ENCODE data around the gene TRNT1.

Gene TRNT1

GRCh38 chr3:3179407-3180094 lies 52.8 kb downstream of the TRNT1 start, which contains the start of gene CRBN:
Gene CRBN (minus strand): TSS chr3:3179691. CDS start chr3:3179687, 4 bp downstream.
- FAIRE-seq: no peak

GRCh38 chr3:3180456-3180855 lies 53.7 kb downstream of the TRNT1 start:
- no peak for FAIRE-seq

- FAIRE-seq: no peak
These were observed 58.1 kb downstream of the TRNT1 start for GRCh38 chr3:3184876-3185275.

GRCh38 chr3:3189102-3189727 lies 62.5 kb downstream of the TRNT1 start:
- FAIRE-seq: no peak

GRCh38 chr3:3189961-3190360 lies 63.2 kb downstream of the TRNT1 start:
- FAIRE-seq: no peak

- no peak for FAIRE-seq
These were observed 65.0 kb downstream of the TRNT1 start for GRCh38 chr3:3191675-3192285.

GRCh38 chr3:3192286-3192675 lies 65.5 kb downstream of the TRNT1 start:
- FAIRE-seq: no peak

GRCh38 chr3:3194861-3195260 lies 68.1 kb downstream of the TRNT1 start:
- no peak for FAIRE-seq

- FAIRE-seq: no peak
These were observed 69.6 kb downstream of the TRNT1 start for GRCh38 chr3:3196148-3196861.
